Smooth muscle cell (in vitro differentiated cells): ENCODE data around the gene TMEM163. TPM values are rescaled to one million over a fixed set of nuclear protein-coding genes. Genes with fewer than 3 reads are reported as not detected.
"Not testable (repeated sequence)": the region's sequence is repeated elsewhere in the genome, so short reads cannot be mapped to it uniquely, and the experiment has no call there.

Source experiments
- DNase-seq: peaks from one replicate; lab custom pipeline; 2025; ENCODE audit not compliant: unreplicated experiment; lab: John Stamatoyannopoulos, UW
- H2AFZ ChIP-seq: fragments of 200-600 bp; sonication (generic); 2 replicates; pipeline ENCODE4 v1.6.0; 2016; ENCODE audit warnings: antibody characterized with exemption, low read depth, mild to moderate bottlenecking
- H3F3A ChIP-seq: fragments of 200-600 bp; sonication (generic); 2 replicates; pipeline ENCODE4 v1.6.0; 2017; ENCODE audit warnings: antibody characterized with exemption, low read depth
- H3K27ac ChIP-seq: fragments of 200-600 bp; sonication (generic); 2 replicates; pipeline ENCODE4 v1.5.1; 2016; ENCODE audit warnings: low read depth, mild to moderate bottlenecking
- H3K27me3 ChIP-seq: fragments of 200-600 bp; sonication (generic); 2 replicates; pipeline ENCODE4 v1.6.1; 2016; ENCODE audit warnings: low read depth, mild to moderate bottlenecking
- H3K36me3 ChIP-seq: fragments of 200-600 bp; sonication (generic); 2 replicates; pipeline ENCODE4 v1.5.1; 2016; ENCODE audit warnings: low read depth
- H3K4me1 ChIP-seq: fragments of 200-600 bp; sonication (generic); 2 replicates; pipeline ENCODE4 v1.5.1; 2016; ENCODE audit warnings: low read depth
- H3K4me2 ChIP-seq: fragments of 200-600 bp; sonication (generic); 2 replicates; pipeline ENCODE4 v1.6.0; 2016; ENCODE audit warnings: mild to moderate bottlenecking
- H3K4me3 ChIP-seq: fragments of 200-600 bp; sonication (generic); 2 replicates; pipeline ENCODE4 v1.5.1; 2016; ENCODE audit warnings: mild to moderate bottlenecking
- H3K79me2 ChIP-seq: fragments of 200-600 bp; sonication (generic); 2 replicates; pipeline ENCODE4 v1.6.0; 2016; ENCODE audit warnings: low read depth, mild to moderate bottlenecking
- H3K9ac ChIP-seq: fragments of 200-600 bp; sonication (generic); 2 replicates; pipeline ENCODE4 v1.6.0; 2016; ENCODE audit warnings: low read depth
- H3K9me3 ChIP-seq: fragments of 200-600 bp; sonication (generic); replicated peaks from 2 replicates; pipeline ENCODE4 v1.5.1; 2016; ENCODE audit warnings: low read depth
- H4K20me1 ChIP-seq: fragments of 200-600 bp; sonication (generic); 2 replicates; pipeline ENCODE4 v1.6.0; 2016; ENCODE audit warnings: low read depth
- WGBS: methylation state at CpG from one replicate; pipeline ENCODE4 v1.1.7; 2016; ENCODE audit warnings: low lambda C conversion rate; 5-methylcytosine and 5-hydroxymethylcytosine counted together
- polyA plus RNA-seq: library from polyadenylated mRNA; unstranded; fragments of >200 nt; fragmentation: Nextera tagmentation; extraction: Ambion mirVana; gene quantifications from 2 replicates; pipeline ENCODE4 v1.2.1, GENCODE V29; 2016
- total RNA-seq: library from RNA; depleted of rRNA; stranded (reverse); fragments of >200 nt; gene quantifications from 2 replicates; pipeline ENCODE4 v1.2.3, GENCODE V29; 2014
- TF ChIP-seq, protein P1 (sequence below): fragments of 200-600 bp; sonication (generic); IDR thresholded peaks from 2 replicates; pipeline ENCODE4 v1.5.1; 2017; ENCODE audit warnings: borderline replicate concordance, mild to moderate bottlenecking, antibody characterized with exemption; ENCODE audit not compliant: insufficient read depth, poor library complexity, severe bottlenecking

Gene TMEM163
- total and polyA plus RNA-seq, 2 experiments from 2014 or later = 0.31 TPM; not detected in 1

- H3K4me3 ChIP-seq = no peak overlapping the region
- no peaks in the 10 kb centered on the region for H3K36me3 ChIP-seq
- no peak for DNase-seq
- H3K9me3 ChIP-seq = no peaks in the 10 kb centered on the region
- H3K9ac ChIP-seq = no peak overlapping the region
- 74% methylated on average over 4 of the region's 4 CpGs for WGBS
- H3F3A ChIP-seq = no peaks in the 10 kb centered on the region
- TF ChIP-seq, protein P1, sequence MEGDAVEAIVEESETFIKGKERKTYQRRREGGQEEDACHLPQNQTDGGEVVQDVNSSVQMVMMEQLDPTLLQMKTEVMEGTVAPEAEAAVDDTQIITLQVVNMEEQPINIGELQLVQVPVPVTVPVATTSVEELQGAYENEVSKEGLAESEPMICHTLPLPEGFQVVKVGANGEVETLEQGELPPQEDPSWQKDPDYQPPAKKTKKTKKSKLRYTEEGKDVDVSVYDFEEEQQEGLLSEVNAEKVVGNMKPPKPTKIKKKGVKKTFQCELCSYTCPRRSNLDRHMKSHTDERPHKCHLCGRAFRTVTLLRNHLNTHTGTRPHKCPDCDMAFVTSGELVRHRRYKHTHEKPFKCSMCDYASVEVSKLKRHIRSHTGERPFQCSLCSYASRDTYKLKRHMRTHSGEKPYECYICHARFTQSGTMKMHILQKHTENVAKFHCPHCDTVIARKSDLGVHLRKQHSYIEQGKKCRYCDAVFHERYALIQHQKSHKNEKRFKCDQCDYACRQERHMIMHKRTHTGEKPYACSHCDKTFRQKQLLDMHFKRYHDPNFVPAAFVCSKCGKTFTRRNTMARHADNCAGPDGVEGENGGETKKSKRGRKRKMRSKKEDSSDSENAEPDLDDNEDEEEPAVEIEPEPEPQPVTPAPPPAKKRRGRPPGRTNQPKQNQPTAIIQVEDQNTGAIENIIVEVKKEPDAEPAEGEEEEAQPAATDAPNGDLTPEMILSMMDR = no peak
- H3K79me2 ChIP-seq = no peaks in the 10 kb centered on the region
- peaks cover 4% of the 10 kb centered on the region for H3K27me3 ChIP-seq
- no peaks in the 10 kb centered on the region for H3K4me1 ChIP-seq
- no peak overlapping the region for H3K4me2 ChIP-seq
- H2AFZ ChIP-seq = no peak overlapping the region
- H4K20me1 ChIP-seq = no peaks in the 10 kb centered on the region
- H3K27ac ChIP-seq = no peak overlapping the region
These were observed 239.0 kb downstream of the TMEM163 start for GRCh38 chr2:134479696-134480330.

GRCh38 chr2:134476982-134477381 is 241.8 kb downstream of the TMEM163 start:
- not testable (repeated sequence) for H3K27me3 ChIP-seq, H4K20me1 ChIP-seq, H3K27ac ChIP-seq, H3K9ac ChIP-seq, H3K9me3 ChIP-seq, H3K4me1 ChIP-seq, H3K36me3 ChIP-seq, H3F3A ChIP-seq, H3K4me3 ChIP-seq, DNase-seq, H3K79me2 ChIP-seq, H3K4me2 ChIP-seq, H2AFZ ChIP-seq
- WGBS = 91% methylated on average over 8 of the region's 8 CpGs

- Histone ChIP-seq H4K20me1 (no peaks in the 10 kb centered on the region), H3K4me1 (no peaks in the 10 kb centered on the region), H3K27me3 (no peaks in the 10 kb centered on the region), H3K9me3 (no peaks in the 10 kb centered on the region), H3K27ac (no peak overlapping the region), H3K79me2 (no peaks in the 10 kb centered on the region), H3K4me2 (no peak overlapping the region), H3K4me3 (no peak overlapping the region), H3F3A (no peaks in the 10 kb centered on the region), H3K36me3 (no peaks in the 10 kb centered on the region), H3K9ac (no peak overlapping the region), H2AFZ (no peak overlapping the region)
- WGBS = 98% methylated on average over 8 of the region's 8 CpGs
- no peak for DNase-seq
- TF ChIP-seq, protein P1 = no peak
These were observed 248.1 kb downstream of the TMEM163 start for GRCh38 chr2:134470561-134471168.

- Histone ChIP-seq H3K4me2 (no peak overlapping the region), H3K27ac (no peak overlapping the region), H2AFZ (no peak overlapping the region), H3K36me3 (no peaks in the 10 kb centered on the region), H4K20me1 (no peaks in the 10 kb centered on the region), H3F3A (no peaks in the 10 kb centered on the region), H3K9me3 (no peaks in the 10 kb centered on the region), H3K9ac (no peak overlapping the region), H3K79me2 (no peaks in the 10 kb centered on the region), H3K4me1 (no peaks in the 10 kb centered on the region), H3K27me3 (no peaks in the 10 kb centered on the region), H3K4me3 (no peak overlapping the region)
- TF ChIP-seq, protein P1 = no peak
- 92% methylated on average over 25 of the region's 25 CpGs for WGBS
- no peak for DNase-seq
These were observed 249.2 kb downstream of the TMEM163 start for GRCh38 chr2:134469516-134470115.
